GM21825 (cell line): ENCODE results near the gene ULK4.
"Not testable (repeated sequence)": the region's sequence is repeated elsewhere in the genome, so short reads cannot be mapped to it uniquely, and the experiment has no call there.

Experiments used
- ATAC-seq: cut with Tn5 transposase; IDR thresholded peaks from one replicate; pipeline ENCODE4 v1.9.1; 2021; ENCODE audit warnings: mild to moderate bottlenecking, moderate library complexity; ENCODE audit not compliant: unreplicated experiment

Gene ULK4

DNA sequence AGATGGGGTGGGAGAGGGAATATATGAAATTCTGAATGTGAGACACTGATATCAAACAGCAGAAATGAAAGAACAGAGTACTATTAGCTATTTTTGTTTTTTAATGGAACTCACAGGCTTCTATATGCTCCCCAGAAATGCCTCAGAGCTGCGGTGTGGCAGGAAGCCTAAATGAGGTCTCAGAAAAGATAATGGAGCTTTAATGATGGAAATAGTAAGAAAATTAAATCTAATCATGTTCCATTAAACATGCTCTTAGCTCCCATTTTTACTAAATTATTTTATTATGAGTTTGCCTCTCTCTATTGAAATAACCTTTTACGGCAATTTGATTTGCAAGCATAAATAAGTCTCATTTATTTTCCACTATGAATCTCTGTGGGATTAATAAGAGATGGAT, 378.9 kb downstream of the ULK4 start:
- no peak for ATAC-seq

DNA sequence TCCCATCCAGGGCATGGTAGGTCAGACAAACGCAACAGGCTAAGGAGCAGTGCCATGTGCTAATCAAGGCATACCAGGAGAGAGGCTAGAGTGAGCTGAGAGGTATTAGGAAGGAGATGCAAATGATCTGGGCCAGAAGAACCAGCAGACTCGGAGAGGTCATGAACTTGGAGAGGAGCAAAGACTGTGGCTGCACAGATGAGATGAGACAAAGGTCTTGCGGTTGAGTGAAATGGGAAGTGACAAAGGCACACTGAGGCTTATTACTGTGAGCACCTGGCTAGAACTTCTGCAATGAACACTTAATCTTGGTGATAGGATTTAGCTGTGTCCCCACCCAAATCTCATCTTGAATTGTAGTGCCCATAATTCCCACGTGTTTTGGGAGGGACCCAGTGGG, 380.2 kb downstream of the ULK4 start:
- ATAC-seq, result peak; percentile 98

DNA sequence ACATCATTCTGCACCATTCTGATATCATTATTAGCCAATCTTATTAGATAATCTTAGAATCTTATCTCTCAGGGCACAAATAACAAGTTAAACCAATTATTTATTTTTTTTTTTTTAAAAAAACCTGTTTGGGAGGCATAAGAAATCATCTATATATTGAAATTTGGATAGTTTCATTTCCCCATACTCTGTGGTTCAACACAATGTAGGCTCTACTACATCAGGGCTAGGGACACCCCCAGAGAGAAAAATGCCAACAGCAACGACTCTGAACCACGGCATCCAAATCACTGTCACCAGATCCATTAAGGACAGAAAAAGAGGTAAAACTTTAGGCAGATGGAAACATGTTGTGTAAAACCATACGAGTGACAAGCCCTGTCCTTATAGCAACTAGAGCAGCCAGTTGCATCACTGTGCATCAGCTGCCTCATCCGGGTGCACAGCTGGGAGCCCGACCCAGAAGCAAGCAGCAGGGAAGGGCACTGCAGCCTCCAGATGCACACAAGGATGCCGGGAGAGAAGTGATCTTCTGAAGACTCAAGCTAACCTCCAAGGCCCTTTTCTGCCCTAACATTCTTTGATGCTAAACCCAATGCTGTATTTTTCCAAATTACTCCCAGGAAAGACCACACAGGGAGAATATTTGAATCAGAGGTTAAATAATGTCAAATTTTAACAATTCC, 381.5 kb downstream of the ULK4 start:
- ATAC-seq, result no peak

- ATAC-seq, result no peak
Observed at GRCh38 chr3:41579861-41580260, 382.0 kb downstream of the ULK4 start.

DNA sequence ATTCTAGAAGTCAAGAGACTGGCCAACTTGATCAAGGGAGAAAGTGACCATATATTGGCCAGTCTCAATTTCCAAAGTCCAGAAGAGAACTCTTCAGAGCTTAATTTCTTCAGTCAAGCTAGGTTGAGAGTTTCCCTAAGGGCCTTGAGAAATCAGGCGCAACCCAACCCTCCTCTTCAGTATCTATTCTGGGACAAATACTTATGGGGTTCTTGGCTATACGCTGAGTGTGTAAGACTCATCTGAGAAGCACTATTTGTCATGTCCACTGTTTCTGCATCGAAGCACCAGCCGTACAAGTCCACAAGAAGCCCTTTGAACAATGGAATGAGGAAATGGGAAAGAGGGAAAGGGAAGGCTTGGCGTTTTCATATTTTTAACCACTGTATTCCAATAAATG, 383.1 kb downstream of the ULK4 start:
- ATAC-seq, result no peak

DNA sequence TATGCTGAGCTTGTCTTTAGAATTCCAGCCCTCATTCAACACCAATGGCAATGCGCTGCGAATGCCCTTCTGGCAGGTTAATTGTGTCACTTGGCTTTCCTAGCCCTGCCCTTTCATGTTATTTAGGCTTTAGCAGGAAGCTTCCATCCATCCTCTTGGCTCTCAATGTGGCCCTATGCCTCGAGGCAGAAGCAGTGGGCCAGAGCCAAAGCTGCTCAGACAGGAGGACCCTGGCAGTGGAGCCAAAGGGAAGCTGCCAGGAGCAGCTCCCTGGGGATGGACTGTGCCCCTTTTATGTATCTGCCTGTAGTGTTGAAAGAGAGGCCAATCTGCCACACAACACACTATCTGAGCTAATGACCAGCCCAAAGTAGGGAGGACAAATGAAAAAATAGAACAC, 386.2 kb downstream of the ULK4 start:
- ATAC-seq, result no peak

GRCh38 chr3:41574900-41575299, 387.0 kb downstream of the ULK4 start:
- ATAC-seq, result no peak

GRCh38 chr3:41573591-41573990, 388.3 kb downstream of the ULK4 start:
- no peak for ATAC-seq

DNA sequence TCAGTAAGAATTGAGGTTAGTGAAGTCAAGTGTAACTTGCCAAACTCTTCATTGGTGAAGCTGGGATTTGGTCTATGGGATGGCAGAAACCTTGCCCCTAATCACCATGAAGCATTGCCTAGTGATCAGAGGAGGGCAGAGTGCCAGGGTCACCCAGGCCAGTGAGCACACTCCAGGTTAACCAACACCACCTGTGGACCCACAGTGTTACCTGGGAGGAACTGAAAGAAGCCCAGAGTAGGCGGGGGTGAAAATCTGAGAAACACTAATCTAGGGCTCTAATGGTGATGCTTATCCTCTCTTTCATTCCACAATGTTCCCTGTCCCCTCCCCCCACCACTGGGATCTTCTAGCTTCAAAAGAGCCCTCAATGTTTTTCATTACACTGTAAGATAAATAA, 389.8 kb downstream of the ULK4 start:
- ATAC-seq, result no peak

GRCh38 chr3:41569632-41570305, 392.1 kb downstream of the ULK4 start:
- ATAC-seq, result no peak

GRCh38 chr3:41565948-41566514, 395.9 kb downstream of the ULK4 start:
- ATAC-seq, result no peak

DNA sequence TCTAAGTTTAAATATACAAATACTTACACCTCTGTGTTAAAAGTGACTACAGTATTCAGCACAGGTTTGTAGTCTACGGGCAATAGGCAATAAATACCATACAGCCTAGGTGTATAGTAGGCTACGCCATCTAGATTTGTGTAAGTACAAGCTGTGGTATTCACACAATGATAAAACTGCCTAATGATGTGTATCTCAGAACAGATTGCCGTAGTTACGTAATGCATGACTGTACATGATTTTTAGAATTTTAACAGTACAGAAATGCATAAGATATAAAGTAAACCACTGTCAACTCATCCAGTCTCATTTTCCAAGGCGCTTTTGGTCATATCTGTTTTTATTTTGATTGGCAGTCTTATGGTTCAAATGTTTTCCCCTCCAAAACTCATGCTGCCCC, 396.9 kb downstream of the ULK4 start:
- no peak for ATAC-seq

- not testable (repeated sequence) for ATAC-seq
Observed at GRCh38 chr3:41556245-41556644, 405.7 kb downstream of the ULK4 start.

DNA sequence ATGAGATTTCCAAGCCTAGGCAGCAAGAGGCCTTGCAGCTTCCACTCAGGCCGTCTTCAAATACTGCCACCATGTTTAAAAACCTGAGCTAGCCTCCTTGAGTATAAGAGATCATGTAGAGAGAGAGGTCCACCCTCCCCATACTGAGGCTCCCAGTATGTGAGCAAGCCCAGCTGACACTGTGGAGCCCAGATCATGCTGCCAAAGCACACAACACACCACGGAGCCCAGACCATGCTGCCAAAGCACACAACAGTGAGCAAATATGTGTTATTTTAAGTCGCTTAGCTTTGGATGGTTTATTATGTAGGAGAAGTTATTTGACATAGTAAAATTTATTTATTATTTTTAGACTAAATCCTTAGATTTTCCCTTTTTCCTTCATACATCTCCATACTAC, 428.9 kb downstream of the ULK4 start:
- ATAC-seq, result no peak

- no peak for ATAC-seq
Observed at GRCh38 chr3:41526995-41527573, 434.8 kb downstream of the ULK4 start.

GRCh38 chr3:41525303-41526064, 436.4 kb downstream of the ULK4 start:
- ATAC-seq, result no peak

DNA sequence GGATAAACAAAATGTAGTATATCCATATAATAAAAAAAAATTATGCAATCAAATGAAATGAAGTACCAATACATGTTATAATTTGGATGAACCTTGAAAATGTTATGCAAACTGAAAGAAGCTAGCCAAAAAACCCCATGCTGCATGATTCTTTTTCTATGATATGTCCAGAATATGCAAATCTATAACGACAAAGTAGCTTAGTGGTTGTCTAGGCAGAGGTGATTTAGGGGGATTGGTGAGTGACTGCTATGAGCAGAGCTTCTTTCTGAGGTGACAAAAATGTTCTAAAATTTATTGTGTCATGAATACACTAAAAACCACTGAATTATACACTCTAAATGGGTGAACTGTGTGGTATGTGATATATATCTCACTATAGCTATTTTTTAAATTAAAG, 438.0 kb downstream of the ULK4 start:
- no peak for ATAC-seq

- peak; percentile 73 for ATAC-seq
Observed at GRCh38 chr3:41522612-41523011, 439.3 kb downstream of the ULK4 start.

- ATAC-seq, result no peak
Observed at GRCh38 chr3:41521010-41521655, 440.8 kb downstream of the ULK4 start.

DNA sequence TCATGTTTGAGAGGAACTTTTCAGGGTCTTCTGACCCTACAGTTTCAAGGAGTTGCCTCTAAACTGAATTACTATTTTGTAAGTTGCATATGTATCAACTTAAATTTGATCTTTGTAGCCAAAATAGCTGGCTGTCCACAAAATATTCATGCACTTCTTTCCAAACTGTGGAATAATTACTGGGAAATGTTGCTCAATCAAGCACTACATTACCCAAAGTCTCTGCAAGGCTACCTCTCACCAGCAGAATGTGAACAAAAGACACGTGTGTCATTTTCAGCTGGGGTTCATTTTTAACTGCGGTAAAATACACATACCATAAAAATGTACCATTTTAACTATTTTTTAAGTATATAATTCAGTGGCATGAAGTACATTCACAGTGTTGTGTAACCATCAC, 442.2 kb downstream of the ULK4 start:
- no peak for ATAC-seq

GRCh38 chr3:41518626-41519025, 443.3 kb downstream of the ULK4 start:
- no peak for ATAC-seq
